Dedifferentiated amniotic fluid mesenchymal stem cell (primary cell): ENCODE results near the gene PGRMC2.
A peak's percentile ranks its signal among the peaks of the same experiment; 100 is the strongest.

Source experiments
- DNase-seq: peaks from one replicate; pipeline ENCODE4 v3.0.0-alpha.2; 2016; ENCODE audit errors: extremely low spot score

Gene PGRMC2

GRCh38 chr4:128287141-128287870 lies at the start of gene PGRMC2:
TSS of gene PGRMC2 (minus strand) at chr4:128287813. CDS start at chr4:128287790, 23 bp downstream.
- no peak for DNase-seq

- no peak for DNase-seq
Observed at GRCh38 chr4:128335541-128335940, 47.9 kb upstream of the PGRMC2 start.

- no peak for DNase-seq
Observed at GRCh38 chr4:128334256-128334655, 46.6 kb upstream of the PGRMC2 start.

- no peak for DNase-seq
Observed at GRCh38 chr4:128333309-128334018, 45.9 kb upstream of the PGRMC2 start.

- no peak for DNase-seq
Observed at GRCh38 chr4:128332081-128332480, 44.5 kb upstream of the PGRMC2 start.

- DNase-seq, result no peak
Observed at GRCh38 chr4:128329638-128330037, 42.0 kb upstream of the PGRMC2 start.

GRCh38 chr4:128328106-128328505 lies 40.5 kb upstream of the PGRMC2 start:
- no peak for DNase-seq

GRCh38 chr4:128323401-128323800 lies 35.8 kb upstream of the PGRMC2 start:
- no peak for DNase-seq

- DNase-seq, result peak; percentile 24
Observed at GRCh38 chr4:128322986-128323385, 35.4 kb upstream of the PGRMC2 start.

GRCh38 chr4:128322311-128322710 lies 34.7 kb upstream of the PGRMC2 start:
- no peak for DNase-seq

- no peak for DNase-seq
Observed at GRCh38 chr4:128320656-128321055, 33.0 kb upstream of the PGRMC2 start.

GRCh38 chr4:128315756-128316520 lies 28.3 kb upstream of the PGRMC2 start:
- DNase-seq, result no peak

- DNase-seq, result no peak
Observed at GRCh38 chr4:128311659-128312403, 24.2 kb upstream of the PGRMC2 start.

- no peak for DNase-seq
Observed at GRCh38 chr4:128310266-128310697, 22.7 kb upstream of the PGRMC2 start.

GRCh38 chr4:128309585-128309984 lies 22.0 kb upstream of the PGRMC2 start:
- no peak for DNase-seq

- no peak for DNase-seq
Observed at GRCh38 chr4:128308986-128309385, 21.4 kb upstream of the PGRMC2 start.

- no peak for DNase-seq
Observed at GRCh38 chr4:128307123-128307571, 19.5 kb upstream of the PGRMC2 start.

GRCh38 chr4:128305942-128306341 lies 18.3 kb upstream of the PGRMC2 start:
- no peak for DNase-seq

- DNase-seq, result no peak
Observed at GRCh38 chr4:128303986-128304385, 16.4 kb upstream of the PGRMC2 start.

- DNase-seq, result no peak
Observed at GRCh38 chr4:128303405-128303785, 15.8 kb upstream of the PGRMC2 start.

GRCh38 chr4:128301979-128302378 lies 14.4 kb upstream of the PGRMC2 start:
- DNase-seq, result no peak

GRCh38 chr4:128299848-128300247 lies 12.2 kb upstream of the PGRMC2 start:
- DNase-seq, result no peak
